ENCODE results near the gene PNKD.

The PNKD gene

DNA sequence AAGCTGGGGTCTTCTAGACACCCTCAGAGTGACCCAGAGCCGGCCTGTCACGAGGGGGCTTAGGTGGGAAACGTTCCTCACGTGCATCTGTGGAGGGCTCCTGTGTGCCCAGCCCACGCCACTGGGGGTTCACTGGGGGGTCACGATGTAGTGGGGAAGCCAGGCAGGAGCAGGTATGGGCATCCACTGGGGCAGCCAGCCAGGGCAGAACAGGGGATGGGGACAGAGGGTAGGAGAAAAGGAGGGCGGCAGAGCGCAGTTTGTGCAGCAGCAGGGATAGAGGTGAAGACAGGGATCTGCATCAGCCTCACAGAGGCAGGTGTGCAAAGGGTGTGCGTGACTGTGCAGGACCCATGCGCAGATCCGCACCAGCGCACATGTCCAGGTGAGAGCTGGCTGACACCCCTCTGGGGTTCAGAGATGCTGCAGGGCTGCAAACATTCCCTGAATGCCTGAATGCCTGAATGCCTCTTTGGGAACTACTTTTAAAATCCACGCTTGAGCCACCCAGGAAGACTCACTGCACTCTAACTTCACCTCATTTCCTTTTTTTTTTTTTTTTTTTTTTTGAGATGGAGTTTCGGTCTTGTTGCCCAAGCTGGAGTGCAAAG lies 10.0 kb downstream of the PNKD start:
- DNase-seq: no peak
- no peaks in the 10 kb centered on the region for H3K9me3 ChIP-seq (ENCODE audit: control insufficient read depth, low read length)
- H3K27me3 ChIP-seq (replicated peaks; ENCODE audit: control insufficient read depth, insufficient read depth, low read length, poor library complexity, severe bottlenecking): no peaks in the 10 kb centered on the region
- peaks cover 74% of the 10 kb centered on the region for H3K36me3 ChIP-seq (ENCODE audit: control insufficient read depth, insufficient read depth, low read length)
- H3K27ac ChIP-seq (ENCODE audit: insufficient read depth, low read length, poor library complexity, severe bottlenecking): peak overlapping the region; percentile 31
- H3K4me3 ChIP-seq (ENCODE audit: insufficient read depth, low read depth, low read length, poor library complexity, severe bottlenecking): no peak overlapping the region
- peaks cover 26% of the 10 kb centered on the region for H3K4me1 ChIP-seq (ENCODE audit: control insufficient read depth, insufficient read depth, low read length, poor library complexity, severe bottlenecking)

DNA sequence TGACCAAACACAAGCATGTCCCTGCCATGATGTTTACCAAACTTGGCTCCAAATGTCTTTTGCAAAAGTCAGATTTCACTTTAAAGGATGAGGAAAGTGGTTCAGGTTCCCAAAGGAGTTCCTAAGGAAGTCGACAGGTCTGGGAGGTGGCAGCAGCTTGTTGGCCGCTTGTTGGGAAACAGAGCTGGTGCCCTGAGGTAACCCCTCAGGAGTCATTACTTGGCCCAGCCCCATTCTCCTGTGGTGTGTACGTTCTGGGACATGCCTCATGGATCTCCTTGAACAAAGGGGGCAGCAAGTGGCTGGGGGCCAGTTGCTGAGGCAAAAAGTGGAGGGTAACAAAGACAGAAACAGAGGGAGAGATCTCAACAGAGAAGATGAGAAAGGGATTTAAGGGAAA lies 11.1 kb downstream of the PNKD start:
- no peak overlapping the region for H3K4me3 ChIP-seq (ENCODE audit: insufficient read depth, low read depth, low read length, poor library complexity, severe bottlenecking)
- peaks cover 64% of the 10 kb centered on the region for H3K36me3 ChIP-seq (ENCODE audit: control insufficient read depth, insufficient read depth, low read length)
- H3K27me3 ChIP-seq (replicated peaks; ENCODE audit: control insufficient read depth, insufficient read depth, low read length, poor library complexity, severe bottlenecking): no peaks in the 10 kb centered on the region
- no peaks in the 10 kb centered on the region for H3K9me3 ChIP-seq (ENCODE audit: control insufficient read depth, low read length)
- DNase-seq: no peak
- peak overlapping the region; percentile 33 for H3K27ac ChIP-seq (ENCODE audit: insufficient read depth, low read length, poor library complexity, severe bottlenecking)
- peaks cover 37% of the 10 kb centered on the region for H3K4me1 ChIP-seq (ENCODE audit: control insufficient read depth, insufficient read depth, low read length, poor library complexity, severe bottlenecking)

DNA sequence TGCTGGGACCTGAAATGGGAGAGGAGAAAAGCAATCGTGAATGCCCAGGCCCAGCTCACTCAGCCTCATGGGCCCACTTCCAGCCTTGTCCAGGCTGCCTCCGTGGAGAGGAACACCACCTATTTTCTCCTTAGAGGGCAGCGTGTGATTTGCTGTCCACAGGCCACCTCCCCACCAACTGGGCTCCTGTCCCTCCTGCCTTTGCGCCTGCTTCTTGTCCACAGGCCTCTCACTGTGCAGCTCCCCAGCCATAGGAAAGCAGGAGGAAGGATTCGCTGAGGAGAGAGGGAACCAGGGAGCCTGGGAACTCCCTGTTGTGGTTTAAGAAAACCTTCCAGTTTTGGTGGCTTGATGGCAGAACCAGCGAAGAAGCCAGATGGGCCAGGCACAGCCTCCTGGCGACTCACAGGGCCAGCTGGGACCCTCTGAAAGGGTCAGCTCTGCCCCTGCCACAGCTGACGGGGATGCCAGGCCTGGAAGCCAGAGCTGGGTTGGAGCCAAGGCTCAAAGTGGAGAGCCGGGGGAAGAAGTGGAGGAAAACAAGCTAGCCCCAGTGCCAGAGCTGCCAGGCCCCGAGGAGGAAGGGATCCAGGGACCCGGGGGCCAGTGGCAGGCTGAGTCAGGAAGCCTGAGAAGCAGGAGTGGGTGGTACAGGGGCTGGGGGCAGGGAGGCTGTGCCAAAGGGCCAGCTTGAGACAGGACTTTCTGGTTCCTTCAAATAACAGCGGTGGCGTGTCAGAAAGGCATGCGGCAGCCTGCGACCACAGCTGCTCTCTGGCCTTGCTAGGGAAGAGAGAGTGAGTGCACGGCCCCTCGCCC lies 12.1 kb downstream of the PNKD start:
- no peak for DNase-seq
- peaks cover 44% of the 10 kb centered on the region for H3K4me1 ChIP-seq (ENCODE audit: control insufficient read depth, insufficient read depth, low read length, poor library complexity, severe bottlenecking)
- H3K9me3 ChIP-seq (ENCODE audit: control insufficient read depth, low read length): no peaks in the 10 kb centered on the region
- peaks cover 54% of the 10 kb centered on the region for H3K36me3 ChIP-seq (ENCODE audit: control insufficient read depth, insufficient read depth, low read length)
- H3K27ac ChIP-seq (ENCODE audit: insufficient read depth, low read length, poor library complexity, severe bottlenecking): peak overlapping the region; percentile 99
- no peak overlapping the region for H3K4me3 ChIP-seq (ENCODE audit: insufficient read depth, low read depth, low read length, poor library complexity, severe bottlenecking)
- H3K27me3 ChIP-seq (replicated peaks; ENCODE audit: control insufficient read depth, insufficient read depth, low read length, poor library complexity, severe bottlenecking): no peaks in the 10 kb centered on the region

DNA sequence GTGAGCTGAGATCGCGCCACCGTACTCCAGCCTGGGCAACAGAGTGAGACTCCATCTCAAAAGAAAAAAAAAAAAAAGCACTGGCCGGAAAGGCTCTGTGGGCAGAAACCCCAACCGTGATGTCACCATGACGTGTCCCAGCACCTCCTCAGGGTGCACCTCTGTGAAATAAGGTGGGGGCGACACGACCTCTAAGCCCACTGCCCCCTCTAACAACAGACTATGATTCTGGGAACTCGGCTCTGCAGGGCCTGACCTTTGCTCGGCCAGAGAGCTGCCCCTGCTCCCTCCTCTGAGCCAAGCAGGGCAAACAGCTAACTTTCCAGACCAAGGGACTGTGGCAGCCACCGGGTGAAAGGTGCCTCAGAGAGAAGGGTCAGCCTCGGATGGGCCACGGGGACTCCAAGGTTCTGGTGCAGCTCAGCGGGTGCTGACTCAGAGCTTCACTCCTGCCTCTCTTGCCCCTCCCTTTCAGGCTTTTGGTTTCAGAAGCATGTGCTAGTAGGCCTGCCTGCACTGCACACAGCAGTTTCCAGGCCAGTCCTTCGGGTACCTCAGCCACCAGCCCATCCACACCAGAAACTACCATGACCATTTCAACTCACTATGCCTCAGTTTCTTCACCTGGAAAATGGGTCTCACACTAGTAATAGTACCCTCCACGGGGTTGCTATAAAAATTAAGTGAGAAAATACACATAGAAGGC lies 13.9 kb downstream of the PNKD start:
- H3K36me3 ChIP-seq (ENCODE audit: control insufficient read depth, insufficient read depth, low read length): peaks cover 35% of the 10 kb centered on the region

DNA sequence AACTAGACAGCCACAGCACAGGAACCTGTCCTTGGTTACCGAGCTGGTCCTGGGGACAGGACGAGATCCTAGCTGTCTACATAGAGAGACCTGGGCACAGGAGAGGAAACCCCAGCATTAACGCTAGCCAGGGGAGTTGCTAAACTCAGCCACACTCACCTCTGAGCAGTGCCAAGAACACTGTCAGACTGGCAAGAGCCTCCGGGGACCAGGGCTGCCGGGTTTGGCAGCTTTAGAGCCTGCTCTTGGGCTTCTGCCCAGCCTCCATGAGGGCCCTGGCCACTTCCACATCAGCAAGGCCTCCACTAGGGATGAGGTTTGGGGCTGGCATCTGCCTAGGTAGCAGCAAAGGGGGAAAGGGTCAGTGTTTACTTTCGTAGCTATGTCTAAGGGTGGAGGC lies 15.3 kb downstream of the PNKD start:
- DNase-seq: no peak
- no peaks in the 10 kb centered on the region for H3K27me3 ChIP-seq (replicated peaks; ENCODE audit: control insufficient read depth, insufficient read depth, low read length, poor library complexity, severe bottlenecking)
- peak overlapping the region; percentile 45 for H3K4me3 ChIP-seq (ENCODE audit: insufficient read depth, low read depth, low read length, poor library complexity, severe bottlenecking)
- H3K27ac ChIP-seq (ENCODE audit: insufficient read depth, low read length, poor library complexity, severe bottlenecking): peak overlapping the region; percentile 99
- H3K4me1 ChIP-seq (ENCODE audit: control insufficient read depth, insufficient read depth, low read length, poor library complexity, severe bottlenecking): peaks cover 74% of the 10 kb centered on the region
- no peaks in the 10 kb centered on the region for H3K9me3 ChIP-seq (ENCODE audit: control insufficient read depth, low read length)
- peaks cover 22% of the 10 kb centered on the region for H3K36me3 ChIP-seq (ENCODE audit: control insufficient read depth, insufficient read depth, low read length)

More for the DNA sequence above, 13.9 kb downstream of the PNKD start:
- H3K9me3 ChIP-seq (ENCODE audit: control insufficient read depth, low read length): no peaks in the 10 kb centered on the region
- no peaks in the 10 kb centered on the region for H3K27me3 ChIP-seq (replicated peaks; ENCODE audit: control insufficient read depth, insufficient read depth, low read length, poor library complexity, severe bottlenecking)
- H3K27ac ChIP-seq (ENCODE audit: insufficient read depth, low read length, poor library complexity, severe bottlenecking): peak overlapping the region; percentile 99
- H3K4me3 ChIP-seq (ENCODE audit: insufficient read depth, low read depth, low read length, poor library complexity, severe bottlenecking): peak overlapping the region; percentile 13
- DNase-seq: peak; percentile 51 to 57 (median 56)
- H3K4me1 ChIP-seq (ENCODE audit: control insufficient read depth, insufficient read depth, low read length, poor library complexity, severe bottlenecking): peaks cover 60% of the 10 kb centered on the region

DNA sequence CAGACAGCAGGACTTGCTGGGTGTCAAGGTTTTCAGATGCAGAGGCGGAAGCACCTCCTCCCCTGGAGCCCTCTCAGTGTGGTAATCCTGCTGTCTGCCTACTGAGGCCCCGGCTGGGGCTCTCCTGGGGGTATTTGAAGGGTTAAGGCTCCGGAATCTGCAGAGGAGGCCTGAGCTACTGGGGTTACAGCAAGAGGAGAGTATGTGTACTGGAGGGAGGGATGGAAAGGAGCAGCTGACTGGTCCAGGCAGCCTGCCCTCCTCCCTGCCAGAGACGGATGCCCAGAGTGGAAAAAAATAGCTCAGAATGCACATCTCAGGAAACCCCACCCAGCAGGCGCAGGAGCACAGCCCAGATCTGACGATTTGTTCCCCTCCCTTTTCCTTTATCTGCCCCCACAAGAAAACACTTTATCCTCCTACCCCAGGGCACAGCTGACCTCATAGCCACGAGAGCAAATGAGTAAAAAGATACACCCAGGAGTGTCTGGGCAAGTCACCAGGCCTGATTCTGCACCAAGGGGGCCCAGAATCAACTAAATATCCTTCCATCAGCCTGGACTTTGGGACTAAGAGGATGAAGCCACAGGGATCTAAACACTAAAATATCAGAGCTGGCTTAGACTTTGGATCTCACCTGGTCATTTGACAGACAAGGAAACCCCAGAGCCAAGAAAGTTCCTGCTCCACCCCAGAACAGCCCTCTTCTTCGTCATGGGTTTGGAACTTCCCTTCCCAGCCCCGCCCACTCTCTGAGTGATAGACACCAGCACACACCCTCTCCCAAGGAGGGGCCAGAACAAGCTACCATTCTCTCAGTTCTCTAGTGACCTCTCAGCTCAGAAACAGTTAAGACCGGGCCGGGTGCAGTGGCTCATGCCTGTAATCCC lies 16.5 kb downstream of the PNKD start:
- Histone ChIP-seq H3K36me3 (ENCODE audit: control insufficient read depth, insufficient read depth, low read length) (peaks cover 11% of the 10 kb centered on the region), H3K27me3 (replicated peaks; ENCODE audit: control insufficient read depth, insufficient read depth, low read length, poor library complexity, severe bottlenecking) (no peaks in the 10 kb centered on the region), H3K9me3 (ENCODE audit: control insufficient read depth, low read length) (no peaks in the 10 kb centered on the region), H3K4me3 (ENCODE audit: insufficient read depth, low read depth, low read length, poor library complexity, severe bottlenecking) (peak overlapping the region; percentile 45), H3K4me1 (ENCODE audit: control insufficient read depth, insufficient read depth, low read length, poor library complexity, severe bottlenecking) (peaks cover 83% of the 10 kb centered on the region), H3K27ac (ENCODE audit: insufficient read depth, low read length, poor library complexity, severe bottlenecking) (peak overlapping the region; percentile 99)
- peak; percentile 81 to 85 (median 83) for DNase-seq

DNA sequence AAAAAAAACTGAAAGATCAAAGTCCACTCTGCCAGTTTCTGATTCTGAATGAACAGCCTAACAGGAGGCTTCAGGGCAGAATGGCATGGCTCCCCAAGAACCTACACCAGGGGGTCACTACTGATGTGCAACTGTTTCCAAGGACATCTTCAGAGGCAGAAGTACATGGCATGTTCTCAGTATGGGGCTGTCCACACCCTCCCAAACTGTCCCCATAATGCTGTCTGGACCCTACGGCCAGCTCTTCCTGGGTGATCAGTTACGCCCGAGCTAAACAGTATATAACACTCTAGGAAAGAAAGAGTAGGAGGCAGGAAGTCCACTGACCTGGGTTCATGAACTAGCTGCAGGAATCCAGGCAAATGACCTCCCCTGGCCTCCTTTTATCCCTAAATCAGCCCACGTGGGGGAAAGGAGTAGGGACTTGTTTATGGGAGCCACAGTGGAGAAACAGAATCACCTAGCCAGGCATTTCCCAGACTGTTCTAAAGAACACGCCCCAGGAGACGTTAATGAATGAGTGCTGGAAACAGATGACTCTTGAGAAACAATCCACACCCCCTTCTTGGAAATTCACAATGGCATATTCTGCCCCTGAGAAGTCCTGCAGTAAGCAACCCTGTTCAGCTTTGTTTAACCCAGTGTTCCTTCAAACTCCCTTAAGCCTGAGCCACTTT lies 19.5 kb downstream of the PNKD start:
- Histone ChIP-seq H3K4me1 (ENCODE audit: control insufficient read depth, insufficient read depth, low read length, poor library complexity, severe bottlenecking) (peaks cover 63% of the 10 kb centered on the region), H3K4me3 (ENCODE audit: insufficient read depth, low read depth, low read length, poor library complexity, severe bottlenecking) (peak overlapping the region; percentile 83)
- no peak for DNase-seq

DNA sequence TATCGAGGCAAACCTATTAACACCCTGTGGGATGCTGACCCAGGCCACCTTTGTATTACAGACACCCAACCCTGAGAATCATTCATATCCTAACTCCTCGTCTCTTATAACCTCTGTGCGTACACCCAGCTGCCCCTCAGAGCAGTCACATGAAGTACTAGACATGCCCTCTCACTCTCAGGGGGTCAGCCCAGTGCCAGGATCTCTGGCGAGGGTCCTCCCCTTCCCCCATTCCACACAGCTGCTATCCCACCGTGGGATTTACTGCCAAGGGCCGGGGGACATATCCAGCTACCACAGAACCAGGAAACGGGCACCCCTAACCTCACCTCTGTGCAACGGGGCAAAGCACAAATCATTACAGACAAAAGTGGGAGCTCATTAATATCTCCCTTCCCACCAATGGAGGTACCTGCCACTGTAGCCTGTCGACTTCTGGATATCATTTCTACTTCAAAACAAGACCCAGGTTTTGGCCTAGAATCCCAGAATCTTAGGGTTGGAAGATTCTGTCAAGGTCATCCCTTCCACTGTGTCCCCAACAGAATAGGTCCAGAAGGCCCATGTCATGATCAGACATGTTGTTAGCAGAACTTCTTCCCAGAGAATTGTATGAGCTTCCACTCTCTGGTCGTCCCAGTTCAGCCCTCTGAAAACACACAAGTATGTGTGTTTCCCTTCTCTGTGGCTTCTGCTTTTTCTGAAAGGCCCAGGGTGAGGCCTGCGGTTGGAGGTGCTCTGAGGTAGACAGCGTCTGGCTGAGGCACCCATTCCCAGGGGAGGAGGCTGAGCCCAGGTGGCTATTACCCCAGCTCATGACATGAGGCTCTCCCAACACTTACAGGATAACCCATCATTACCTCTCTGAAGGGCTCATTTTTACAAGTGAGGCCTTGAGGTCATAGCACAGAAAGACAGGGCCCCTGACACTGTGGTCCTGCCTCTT lies 20.3 kb downstream of the PNKD start:
- Histone ChIP-seq H3K27ac (ENCODE audit: insufficient read depth, low read length, poor library complexity, severe bottlenecking) (peak overlapping the region; percentile 99), H3K9me3 (ENCODE audit: control insufficient read depth, low read length) (no peaks in the 10 kb centered on the region), H3K36me3 (ENCODE audit: control insufficient read depth, insufficient read depth, low read length) (no peaks in the 10 kb centered on the region), H3K4me1 (ENCODE audit: control insufficient read depth, insufficient read depth, low read length, poor library complexity, severe bottlenecking) (peaks cover 55% of the 10 kb centered on the region), H3K4me3 (ENCODE audit: insufficient read depth, low read depth, low read length, poor library complexity, severe bottlenecking) (peak overlapping the region; percentile 83), H3K27me3 (replicated peaks; ENCODE audit: control insufficient read depth, insufficient read depth, low read length, poor library complexity, severe bottlenecking) (no peaks in the 10 kb centered on the region)
- DNase-seq: peak; percentile 52 to 62 (median 60)

More for the DNA sequence above, 19.5 kb downstream of the PNKD start:
- Histone ChIP-seq H3K9me3 (ENCODE audit: control insufficient read depth, low read length) (no peaks in the 10 kb centered on the region), H3K27me3 (replicated peaks; ENCODE audit: control insufficient read depth, insufficient read depth, low read length, poor library complexity, severe bottlenecking) (no peaks in the 10 kb centered on the region), H3K36me3 (ENCODE audit: control insufficient read depth, insufficient read depth, low read length) (no peaks in the 10 kb centered on the region), H3K27ac (ENCODE audit: insufficient read depth, low read length, poor library complexity, severe bottlenecking) (peak overlapping the region; percentile 99)

Data from effector memory CD4-positive, alpha-beta T cell (primary cell).